Uterus (tissue), 4 donors: Measurements from ENCODE around the gene TCTA. TPM values are rescaled to one million over a fixed set of nuclear protein-coding genes. Genes with fewer than 3 reads are reported as not detected.

Experiments
- DNase-seq, 2 donors: peaks; one replicate each; pipeline ENCODE4 v3.0.0-alpha.2; 2019 to 2020
- H3K27ac ChIP-seq, 2 donors: fragments of 200-600 bp; sonication (generic); 1 replicate in 1 of 2; 2 replicates in 1 of 2; pipeline ENCODE4 v1.5.1; 2016 to 2018
- H3K27me3 ChIP-seq, 2 donors: fragments of 200-600 bp; sonication (generic); one replicate each; pipeline ENCODE4 v1.5.1; 2018 to 2019; ENCODE audit warnings: control low read depth in 1 of 2
- H3K36me3 ChIP-seq, 2 donors: fragments of 200-600 bp; sonication (generic); one replicate each; pipeline ENCODE4 v1.5.1; 2019; ENCODE audit warnings: control low read depth in 1 of 2
- H3K4me1 ChIP-seq, 2 donors: fragments of 200-600 bp; sonication (generic); one replicate each; pipeline ENCODE4 v1.5.1; 2018 to 2019; ENCODE audit warnings: control low read depth in 1 of 2
- H3K4me3 ChIP-seq, 2 donors: fragments of 200-600 bp; sonication (generic); 1 replicate in 1 of 2; 2 replicates in 1 of 2; pipeline ENCODE4 v1.5.1; 2018 to 2019; ENCODE audit warnings: mild to moderate bottlenecking in 1 of 2
- H3K9me3 ChIP-seq, 2 donors: fragments of 200-600 bp; sonication (generic); one replicate each; pipeline ENCODE4 v1.5.1; 2019; ENCODE audit warnings: control low read depth in 1 of 2
- CTCF ChIP-seq, 4 experiments: fragments of 200-600 bp in 2 of 4; fragments of 450-650 bp in 2 of 4; sonication (generic) in 2 of 4; IDR thresholded peaks; one replicate each; pipeline ENCODE4 v1.5.1; 2016 to 2019; ENCODE audit warnings: antibody characterized with exemption in 4 of 4, mild to moderate bottlenecking in 2 of 4, moderate library complexity in 1 of 4
- POLR2A ChIP-seq, 2 donors: fragments of 450-650 bp; IDR thresholded peaks; one replicate each; pipeline ENCODE4 v1.6.1; 2016; ENCODE audit warnings: antibody characterized with exemption in 2 of 2, mild to moderate bottlenecking in 1 of 2, moderate library complexity in 1 of 2
- intact Hi-C: fragments of 100-400 bp; cut with DNase I; formaldehyde crosslinking; loops from one replicate; pipeline ENCODE4 v1.15.1; 2023; ENCODE audit warnings: low total_unique reads
- total RNA-seq, 4 donors: library from RNA; depleted of rRNA in 3 of 4; stranded (reverse); fragments of >200 nt in 3 of 4; gene quantifications; one replicate each; pipeline versions ENCODE4 v1.1.0 to v1.2.4, GENCODE V29; 2014 to 2023
- donor health status: DM: yes; HTN: yes; CAD: no.

Gene TCTA, protein sequence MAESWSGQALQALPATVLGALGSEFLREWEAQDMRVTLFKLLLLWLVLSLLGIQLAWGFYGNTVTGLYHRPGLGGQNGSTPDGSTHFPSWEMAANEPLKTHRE
- total RNA-seq = 10 to 100 TPM in 3 of 4 donors, 1 to 10 TPM in 1; 2.1 to 26.0 (median 18.7) TPM

DNA sequence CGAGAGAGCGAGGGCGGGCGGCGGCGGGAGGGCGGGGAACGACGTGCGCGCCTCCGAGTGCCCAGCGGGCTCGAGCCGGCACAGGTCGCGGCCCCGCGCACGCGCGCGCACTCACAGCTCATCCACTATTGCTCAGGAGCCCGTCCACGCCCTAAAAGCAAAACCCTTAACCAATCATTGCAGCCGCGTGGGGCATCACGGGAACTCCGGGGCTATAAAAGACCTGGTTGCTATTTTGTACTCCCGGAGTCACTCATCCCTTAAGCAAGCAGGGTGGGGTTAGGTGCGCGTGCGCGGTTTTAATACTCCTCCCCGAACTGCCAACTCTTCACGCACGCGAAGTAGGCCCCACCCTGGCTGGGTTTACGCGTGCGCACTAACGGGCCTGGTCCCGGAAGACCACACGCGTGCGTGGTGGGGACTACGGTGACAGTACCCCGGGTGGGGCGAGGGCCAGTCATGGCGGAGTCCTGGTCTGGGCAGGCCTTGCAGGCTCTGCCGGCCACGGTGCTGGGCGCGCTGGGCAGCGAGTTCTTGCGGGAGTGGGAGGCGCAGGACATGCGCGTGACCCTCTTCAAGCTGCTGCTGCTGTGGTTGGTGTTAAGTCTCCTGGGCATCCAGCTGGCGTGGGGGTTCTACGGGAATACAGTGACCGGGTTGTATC, at the start of gene TCTA, which contains the start of gene RHOA:
TCTA (plus strand) TSS at position 456 of the 664 bp plus-strand sequence; CDS start at position 460, 4 bp downstream.
RHOA (minus strand) TSS at position 9 of the 664 bp plus-strand sequence. CDS start 36,387 bp downstream, outside the sequence.
- H3K27me3 ChIP-seq = no peaks in the 10 kb centered on the region
- peaks cover 0 to 13% of the 10 kb centered on the region in 2 donors for H3K4me1 ChIP-seq
- TF ChIP-seq POLR2A (IDR thresholded peaks at IDR 0.05) (peak; percentile 91 to 92), CTCF (IDR thresholded peaks at IDR 0.05) (peak in 1 of 4 experiments; percentile 22)
- peak within 1 kb of the TSS; percentile 57 to 87 for H3K4me3 ChIP-seq
- peak within 1 kb of the TSS; percentile 97 to 98 for H3K27ac ChIP-seq
- peak; percentile 99 to 100 for DNase-seq
- intact Hi-C loops = loop anchor here (5.0 kb wide), 1 partner anchor 55 kb away; the partner anchor contains the start of gene GPX1
- no peaks in the 10 kb centered on the region for H3K9me3 ChIP-seq
- H3K36me3 ChIP-seq = no peaks in the 10 kb centered on the region

GRCh38 chr3:49362561-49362960, 49.7 kb upstream of the TCTA start:
- no peaks in the 10 kb centered on the region for H3K36me3 ChIP-seq
- peaks cover 0 to 4% of the 10 kb centered on the region in 2 donors for H3K4me1 ChIP-seq
- intact Hi-C loops = no loop called here
- H3K9me3 ChIP-seq = no peaks in the 10 kb centered on the region
- no peak for DNase-seq
- no peak for TF ChIP-seq POLR2A (IDR thresholded peaks at IDR 0.05)
- TF ChIP-seq CTCF (IDR thresholded peaks at IDR 0.05) = no peak
- no peaks in the 10 kb centered on the region for H3K27me3 ChIP-seq
- H3K27ac ChIP-seq = no peak overlapping the region
- no peak overlapping the region for H3K4me3 ChIP-seq

DNA sequence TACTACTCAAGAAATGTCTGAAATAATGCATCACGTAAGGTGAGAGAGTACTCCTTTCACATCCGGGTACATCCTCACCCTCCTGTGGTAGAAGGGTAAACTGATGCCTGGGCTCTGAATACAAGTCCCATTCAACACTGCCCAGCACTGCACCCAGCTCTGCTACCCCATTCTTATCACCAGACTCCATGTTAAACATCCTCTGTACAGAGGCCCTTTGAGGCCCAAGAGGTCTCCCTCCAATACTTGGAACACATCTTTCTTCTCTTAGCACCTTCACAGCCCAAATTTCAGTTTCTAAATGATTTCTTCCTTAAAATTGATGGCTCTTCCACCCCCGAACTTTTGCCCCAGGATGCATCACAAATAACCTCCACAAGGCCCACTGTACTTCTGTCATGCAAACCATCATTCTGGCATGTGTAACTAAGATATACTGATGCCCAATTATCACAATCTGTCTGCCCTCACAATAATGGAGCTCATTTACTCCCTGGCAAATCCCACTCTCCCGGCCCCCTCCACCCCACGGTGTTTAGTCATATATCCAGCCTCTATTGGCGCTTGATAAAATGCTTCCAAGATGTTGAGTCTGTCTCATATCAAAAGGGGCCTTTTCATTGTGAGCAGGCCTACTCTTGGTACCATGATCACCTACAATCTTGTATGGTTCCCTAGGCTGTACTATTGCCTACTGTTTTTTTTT, 41.5 kb upstream of the TCTA start:
- Histone ChIP-seq H3K4me3 (no peak overlapping the region), H3K4me1 (no peaks in the 10 kb centered on the region), H3K36me3 (no peaks in the 10 kb centered on the region), H3K27ac (no peak overlapping the region), H3K9me3 (no peaks in the 10 kb centered on the region), H3K27me3 (no peaks in the 10 kb centered on the region)
- no peak for DNase-seq
- intact Hi-C loops = no loop called here
- no peak for TF ChIP-seq POLR2A (IDR thresholded peaks at IDR 0.05)
- TF ChIP-seq CTCF (IDR thresholded peaks at IDR 0.05) = no peak

- Histone ChIP-seq H3K4me3 (no peak overlapping the region), H3K4me1 (no peaks in the 10 kb centered on the region), H3K9me3 (no peaks in the 10 kb centered on the region), H3K27me3 (no peaks in the 10 kb centered on the region), H3K36me3 (no peaks in the 10 kb centered on the region), H3K27ac (no peak overlapping the region)
- intact Hi-C loops = no loop called here
- TF ChIP-seq CTCF (IDR thresholded peaks at IDR 0.05) (no peak), POLR2A (IDR thresholded peaks at IDR 0.05) (no peak)
- no peak for DNase-seq
Measured at GRCh38 chr3:49371946-49372345, 40.3 kb upstream of the TCTA start.

DNA sequence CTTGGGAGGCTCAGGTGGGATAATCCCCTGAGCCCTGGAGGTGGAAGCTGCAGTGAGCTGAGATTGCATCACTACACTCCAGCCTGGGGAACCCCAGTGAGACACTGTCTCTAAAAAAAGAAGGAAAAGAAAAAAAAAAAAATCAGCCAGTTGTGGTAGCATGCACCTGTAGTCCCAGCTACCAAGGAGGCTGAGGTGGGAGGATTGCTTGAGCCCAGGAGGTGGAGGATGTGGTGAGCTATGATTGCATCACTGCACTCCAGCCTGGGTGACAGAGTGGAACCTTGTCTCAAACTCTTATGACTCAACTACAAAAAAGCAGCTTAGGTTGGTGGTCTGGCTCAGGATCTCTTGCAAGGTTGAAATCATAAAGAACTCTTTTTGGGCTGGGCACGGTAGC, 34.7 kb upstream of the TCTA start:
- intact Hi-C loops = no loop called here
- Histone ChIP-seq H3K27me3 (no peaks in the 10 kb centered on the region), H3K4me1 (peaks cover 0 to 7% of the 10 kb centered on the region in 2 donors), H3K36me3 (no peaks in the 10 kb centered on the region), H3K9me3 (no peaks in the 10 kb centered on the region), H3K4me3 (no peak overlapping the region), H3K27ac (no peak overlapping the region)
- TF ChIP-seq POLR2A (IDR thresholded peaks at IDR 0.05) (no peak), CTCF (IDR thresholded peaks at IDR 0.05) (no peak)
- DNase-seq = no peak
